HEK293 (cell line): ENCODE measurements around the gene ARHGEF12.

Experiments used
- CTCF ChIP-seq: fragments of 450-650 bp; formaldehyde crosslinking; IDR thresholded peaks from 2 replicates; pipeline ENCODE4 v1.5.1; 2016; ENCODE audit warnings: missing biosample characterization, missing genetic modification characterization
- REST ChIP-seq: fragments of 450-650 bp; formaldehyde crosslinking; IDR thresholded peaks from 2 replicates; pipeline ENCODE4 v1.5.1; 2016; ENCODE audit warnings: missing biosample characterization, missing genetic modification characterization
- ZNF658 ChIP-seq: fragments of 450-650 bp; formaldehyde crosslinking; IDR thresholded peaks from 2 replicates; pipeline ENCODE4; 2016; ENCODE audit warnings: missing biosample characterization, missing genetic modification characterization

- TF ChIP-seq REST (no peak), ZNF658 (tag by site-specific recombination) (no peak), CTCF (tag by site-specific recombination) (no peak)
Measured at GRCh38 chr11:120494595-120494994, 158.4 kb downstream of the ARHGEF12 start.
